GM12872 (cell line): Measurements from ENCODE around the gene KCNQ4.

ENCODE experiments used
- TF ChIP-seq, protein P1 (sequence below): IDR thresholded peaks from 3 replicates; pipeline ENCODE4 v1.5.1; 2011; ENCODE audit warnings: low read depth, mild to moderate bottlenecking, low read length, moderate library complexity; ENCODE audit not compliant: insufficient read depth

The KCNQ4 gene

DNA sequence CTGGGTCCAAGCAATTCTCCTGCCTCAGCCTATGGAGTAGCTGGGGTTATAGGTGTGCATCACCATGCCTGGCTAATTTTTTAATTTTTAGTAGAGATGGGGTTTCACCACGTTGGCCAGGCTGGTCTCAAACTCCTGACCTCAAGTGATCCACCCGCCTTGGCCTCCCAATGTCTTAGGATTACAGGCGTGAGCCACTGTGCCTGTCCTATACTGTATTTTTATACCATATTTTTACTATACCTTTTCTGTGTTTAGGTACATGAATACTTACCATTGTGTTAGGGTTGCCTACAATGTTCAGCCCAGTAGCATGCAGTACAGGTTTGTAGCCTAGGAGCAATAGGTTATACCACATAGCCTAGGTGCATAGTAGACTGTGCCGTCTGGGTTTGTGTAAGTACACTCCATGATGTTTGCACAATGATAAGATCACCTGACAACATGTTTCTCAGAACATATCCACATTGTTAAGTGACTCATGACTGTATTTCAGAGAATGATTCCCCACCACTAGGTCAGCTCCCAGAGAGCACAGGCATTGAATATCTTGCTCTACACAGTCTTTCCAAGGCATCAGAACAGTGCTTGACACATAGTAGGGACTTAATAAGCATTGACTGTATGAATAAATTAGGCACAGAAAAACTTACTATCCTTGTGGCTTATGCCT is 84.6 kb downstream of the KCNQ4 start:
- TF ChIP-seq, protein P1, sequence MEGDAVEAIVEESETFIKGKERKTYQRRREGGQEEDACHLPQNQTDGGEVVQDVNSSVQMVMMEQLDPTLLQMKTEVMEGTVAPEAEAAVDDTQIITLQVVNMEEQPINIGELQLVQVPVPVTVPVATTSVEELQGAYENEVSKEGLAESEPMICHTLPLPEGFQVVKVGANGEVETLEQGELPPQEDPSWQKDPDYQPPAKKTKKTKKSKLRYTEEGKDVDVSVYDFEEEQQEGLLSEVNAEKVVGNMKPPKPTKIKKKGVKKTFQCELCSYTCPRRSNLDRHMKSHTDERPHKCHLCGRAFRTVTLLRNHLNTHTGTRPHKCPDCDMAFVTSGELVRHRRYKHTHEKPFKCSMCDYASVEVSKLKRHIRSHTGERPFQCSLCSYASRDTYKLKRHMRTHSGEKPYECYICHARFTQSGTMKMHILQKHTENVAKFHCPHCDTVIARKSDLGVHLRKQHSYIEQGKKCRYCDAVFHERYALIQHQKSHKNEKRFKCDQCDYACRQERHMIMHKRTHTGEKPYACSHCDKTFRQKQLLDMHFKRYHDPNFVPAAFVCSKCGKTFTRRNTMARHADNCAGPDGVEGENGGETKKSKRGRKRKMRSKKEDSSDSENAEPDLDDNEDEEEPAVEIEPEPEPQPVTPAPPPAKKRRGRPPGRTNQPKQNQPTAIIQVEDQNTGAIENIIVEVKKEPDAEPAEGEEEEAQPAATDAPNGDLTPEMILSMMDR = no peak

DNA sequence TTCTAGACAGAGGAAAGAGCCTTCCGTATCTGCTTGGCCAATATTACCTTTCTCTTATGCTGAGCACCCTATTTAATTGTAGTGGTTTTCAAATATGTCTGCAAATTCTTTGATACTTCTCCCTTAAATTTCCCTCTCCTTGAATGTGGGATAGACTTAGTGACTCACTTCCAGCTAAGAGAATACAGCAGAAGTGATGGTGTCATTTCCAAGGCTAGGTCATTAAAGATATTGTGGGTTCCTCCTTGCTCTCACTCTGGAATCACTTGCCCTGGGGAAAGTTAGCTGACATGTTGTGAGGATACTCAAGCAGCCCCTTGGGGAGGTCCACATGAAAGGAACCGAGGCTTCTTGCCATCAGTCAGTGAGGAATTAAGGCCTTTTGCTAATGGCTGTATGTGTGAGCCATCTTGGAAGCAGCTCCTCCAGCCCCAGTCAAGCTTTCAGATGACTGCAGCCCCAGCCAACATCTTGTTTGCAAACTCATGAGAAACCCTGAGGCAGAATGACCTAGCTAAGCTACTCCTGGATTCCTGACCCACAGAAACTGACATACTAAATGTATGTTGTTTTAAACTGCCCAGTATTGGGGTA is 86.6 kb downstream of the KCNQ4 start:
- TF ChIP-seq, protein P1 = no peak

DNA sequence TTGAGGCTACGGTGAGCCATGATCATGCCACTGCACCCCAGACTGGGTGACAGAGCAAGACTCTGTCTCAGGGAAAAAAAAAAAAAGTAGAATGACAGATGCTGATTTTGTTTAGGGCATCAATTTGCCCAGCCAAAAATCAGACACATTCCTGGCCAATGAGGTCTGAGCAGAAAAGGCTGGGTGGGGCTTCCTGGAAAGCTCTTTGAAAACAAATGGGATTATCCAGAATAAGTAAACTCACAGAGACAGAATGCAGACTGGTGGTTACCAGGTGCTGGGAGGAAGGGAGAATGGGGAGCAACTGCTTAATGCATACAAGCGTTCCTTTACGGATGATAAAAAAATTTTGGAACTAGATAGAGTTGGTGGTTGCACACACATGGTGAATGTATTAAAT is 88.7 kb downstream of the KCNQ4 start:
- TF ChIP-seq, protein P1 = no peak

DNA sequence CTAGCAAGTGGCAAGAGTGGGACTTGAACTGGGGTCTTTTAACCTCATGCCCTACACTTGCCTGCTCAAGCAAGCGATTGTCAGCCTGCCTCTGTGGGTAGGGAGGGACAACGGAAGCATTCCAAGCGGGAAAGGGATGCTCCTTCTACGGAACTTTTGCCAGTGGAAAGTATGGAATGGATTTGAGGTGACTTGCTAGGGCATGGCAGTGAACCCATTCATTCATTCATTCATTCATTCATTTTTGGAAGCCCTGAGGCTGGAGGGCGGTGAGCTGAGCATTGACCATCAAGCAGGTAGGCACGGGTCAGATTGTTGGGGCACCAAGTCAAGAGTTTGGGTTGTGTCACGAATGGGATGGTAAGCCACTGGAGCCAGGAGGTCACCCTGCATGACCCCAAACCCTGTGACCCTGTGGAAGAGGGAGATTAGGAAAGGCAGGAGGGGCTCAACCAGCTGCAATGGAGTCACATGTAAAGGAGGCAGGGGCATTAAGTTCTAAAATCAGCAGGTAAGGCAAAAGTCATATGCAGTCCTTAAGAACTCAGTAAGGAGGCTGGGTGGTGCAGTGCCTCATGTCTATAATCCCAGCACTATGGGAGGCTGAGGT is 90.4 kb downstream of the KCNQ4 start:
- TF ChIP-seq, protein P1 = no peak

DNA sequence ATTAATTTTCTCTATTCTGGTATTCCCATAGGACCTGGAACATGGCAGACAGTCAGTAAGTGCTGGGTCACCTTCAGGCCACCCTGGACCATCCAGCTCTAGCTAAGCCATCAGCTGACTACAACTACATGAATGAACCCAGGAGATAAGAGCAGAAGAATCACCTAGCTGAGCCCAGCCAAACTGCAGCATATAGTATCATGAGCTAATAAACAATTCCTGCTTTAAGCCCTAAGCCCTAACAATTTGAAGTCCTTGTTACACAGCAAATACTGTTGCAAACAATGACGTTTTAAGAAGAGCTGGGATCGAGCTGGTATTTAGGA is 92.8 kb downstream of the KCNQ4 start:
- TF ChIP-seq, protein P1 = no peak

DNA sequence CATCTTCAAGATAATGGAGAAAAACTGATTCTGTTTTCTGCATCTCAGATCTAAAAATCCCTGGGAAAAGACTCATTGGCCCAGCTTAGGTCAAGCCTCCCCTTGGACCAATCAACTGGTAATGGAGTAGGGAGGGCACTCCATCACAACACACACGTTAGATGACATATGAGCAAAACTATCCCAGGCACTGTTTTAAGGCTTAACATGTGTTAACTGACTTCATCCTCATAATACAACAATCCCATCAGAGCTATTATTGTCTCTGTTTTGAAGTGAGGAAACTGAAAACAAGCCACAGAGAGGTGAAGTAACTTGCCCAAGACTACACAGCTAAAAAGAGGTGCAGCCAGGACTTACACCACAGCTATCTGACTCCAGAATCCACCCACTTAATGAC is 93.3 kb downstream of the KCNQ4 start:
- TF ChIP-seq, protein P1 = no peak

DNA sequence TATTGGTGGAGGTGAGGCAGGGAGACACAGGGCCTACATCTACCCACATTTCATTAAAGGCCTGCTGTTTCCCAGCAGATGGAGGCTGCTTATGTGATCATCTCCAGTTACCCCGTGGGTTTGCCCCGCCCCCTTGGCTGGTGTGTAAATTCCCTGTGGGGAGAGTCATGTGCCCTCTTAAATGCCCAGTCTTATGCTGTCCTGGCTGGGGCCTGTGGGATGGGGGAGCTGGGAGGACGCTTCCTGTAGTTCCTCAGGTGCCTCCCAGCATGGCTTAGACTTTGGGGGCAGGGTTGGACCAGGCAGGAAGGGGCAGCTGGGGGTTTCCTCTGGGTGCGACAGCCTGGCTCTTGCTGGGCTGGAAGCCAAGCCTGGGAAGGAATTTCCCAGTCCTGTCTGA is 94.1 kb downstream of the KCNQ4 start:
- TF ChIP-seq, protein P1 = no peak
